ENCODE data around the gene CD70. TPM values are rescaled to one million over a fixed set of nuclear protein-coding genes. Genes with fewer than 3 reads are reported as not detected.

The CD70 gene
- total RNA-seq, 4 donors from 2014 or later: not detected

- H3K4me3 ChIP-seq (ENCODE audit: low read depth, poor library complexity, severe bottlenecking): no peak overlapping the region
- 3 to 5% methylated on average over 16 of the region's 16 CpGs for WGBS, 2 donors
- DNase-seq (ENCODE audit: low spot score in 2 of 2): no peak
- TF ChIP-seq POLR2A (IDR thresholded peaks at IDR 0.05): no peak
- TF ChIP-seq CTCF (IDR thresholded peaks at IDR 0.05): no peak
- intact Hi-C loops (cut with DNase I; ENCODE audit: low total_unique reads): no loop called here
Observed at GRCh38 chr19:6589711-6590257, 1.2 kb downstream of the CD70 start.

GRCh38 chr19:6588508-6589345 is 2.2 kb downstream of the CD70 start:
- 6 to 7% methylated on average over 20 of the region's 20 CpGs for WGBS, 2 donors
- TF ChIP-seq POLR2A (IDR thresholded peaks at IDR 0.05) (no peak), CTCF (IDR thresholded peaks at IDR 0.05) (no peak)
- intact Hi-C loops (cut with DNase I; ENCODE audit: low total_unique reads): no loop called here
- DNase-seq (ENCODE audit: low spot score in 2 of 2): no peak
- H3K4me3 ChIP-seq (ENCODE audit: low read depth, poor library complexity, severe bottlenecking): no peak overlapping the region

GRCh38 chr19:6587998-6588507 is 2.9 kb downstream of the CD70 start:
- no peak overlapping the region for H3K4me3 ChIP-seq (ENCODE audit: low read depth, poor library complexity, severe bottlenecking)
- DNase-seq (ENCODE audit: low spot score in 2 of 2): no peak
- TF ChIP-seq CTCF (IDR thresholded peaks at IDR 0.05): no peak
- TF ChIP-seq POLR2A (IDR thresholded peaks at IDR 0.05): no peak
- 18 to 26% methylated on average over 9 of the region's 9 CpGs for WGBS, 2 donors
- intact Hi-C loops (cut with DNase I; ENCODE audit: low total_unique reads): no loop called here

GRCh38 chr19:6587093-6587820 is 3.7 kb downstream of the CD70 start:
- 4 to 5% methylated on average over 27 of the region's 27 CpGs for WGBS, 2 donors
- DNase-seq (ENCODE audit: low spot score in 2 of 2): peak in 1 of 2 donors; percentile 88
- TF ChIP-seq POLR2A (IDR thresholded peaks at IDR 0.05) (no peak), CTCF (IDR thresholded peaks at IDR 0.05) (no peak)

GRCh38 chr19:6586726-6587092 is 4.2 kb downstream of the CD70 start:
- WGBS, 2 donors: 9 to 17% methylated on average over 4 of the region's 4 CpGs
- intact Hi-C loops (cut with DNase I; ENCODE audit: low total_unique reads): no loop called here
- no peak for TF ChIP-seq CTCF (IDR thresholded peaks at IDR 0.05)
- TF ChIP-seq POLR2A (IDR thresholded peaks at IDR 0.05): no peak
- DNase-seq (ENCODE audit: low spot score in 2 of 2): no peak
- H3K4me3 ChIP-seq (ENCODE audit: low read depth, poor library complexity, severe bottlenecking): no peak overlapping the region

More at GRCh38 chr19:6587093-6587820, 3.7 kb downstream of the CD70 start:
- intact Hi-C loops (cut with DNase I; ENCODE audit: low total_unique reads): no loop called here
- H3K4me3 ChIP-seq (ENCODE audit: low read depth, poor library complexity, severe bottlenecking): no peak overlapping the region

Data from lower leg skin (tissue), 4 donors.